EH (cell line): ENCODE measurements around the gene SP2.

Experiments
- DNase-seq: peaks from one replicate; pipeline ENCODE4 v3.0.0-alpha.2; 2015; ENCODE audit warnings: low read depth

SP2 gene

DNA sequence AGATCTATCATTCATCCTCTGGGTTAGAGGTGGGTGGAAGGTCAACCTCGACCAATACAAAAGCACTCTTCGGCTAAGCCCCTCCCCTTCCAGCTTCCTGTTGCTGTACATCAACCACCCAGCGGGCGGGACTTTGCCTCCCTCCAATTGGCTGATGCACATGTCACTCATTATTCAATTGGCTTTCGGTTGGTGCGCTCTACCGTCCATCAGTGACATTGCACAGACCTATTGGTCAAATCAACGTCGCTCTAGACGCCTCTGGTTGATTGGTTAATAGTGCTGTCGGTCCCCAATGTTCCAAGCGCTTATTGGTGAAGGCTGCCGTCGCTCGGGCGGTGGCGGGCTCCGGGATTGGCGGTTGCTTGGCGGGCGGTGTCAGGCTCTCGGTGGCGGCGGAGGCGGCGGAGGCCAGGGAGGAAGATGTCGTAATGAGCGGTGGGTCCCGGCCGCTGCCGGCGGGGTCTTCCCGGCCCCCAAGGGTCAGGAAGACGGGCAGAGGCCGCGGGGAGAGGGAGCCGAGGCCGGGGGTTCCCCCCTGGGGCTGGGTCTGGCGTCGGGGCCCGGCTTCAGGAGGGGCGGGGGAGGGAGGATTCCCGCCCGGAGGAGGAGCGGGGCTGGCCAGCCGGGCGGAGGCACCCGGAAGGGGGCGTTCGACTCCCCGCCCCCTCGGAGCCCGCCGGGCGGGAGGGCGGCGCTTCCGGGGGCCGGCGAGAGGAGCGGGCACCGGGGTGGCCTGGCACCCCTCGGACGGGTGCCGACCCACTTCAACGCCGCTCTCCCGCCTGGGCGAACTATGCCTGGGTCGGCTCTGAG is at the start of gene SP2:
Gene SP2 (plus strand): TSS at position 381 of the 816 bp plus-strand sequence. CDS start 51 bp downstream, at position 432.
- peak; percentile 100 for DNase-seq

DNA sequence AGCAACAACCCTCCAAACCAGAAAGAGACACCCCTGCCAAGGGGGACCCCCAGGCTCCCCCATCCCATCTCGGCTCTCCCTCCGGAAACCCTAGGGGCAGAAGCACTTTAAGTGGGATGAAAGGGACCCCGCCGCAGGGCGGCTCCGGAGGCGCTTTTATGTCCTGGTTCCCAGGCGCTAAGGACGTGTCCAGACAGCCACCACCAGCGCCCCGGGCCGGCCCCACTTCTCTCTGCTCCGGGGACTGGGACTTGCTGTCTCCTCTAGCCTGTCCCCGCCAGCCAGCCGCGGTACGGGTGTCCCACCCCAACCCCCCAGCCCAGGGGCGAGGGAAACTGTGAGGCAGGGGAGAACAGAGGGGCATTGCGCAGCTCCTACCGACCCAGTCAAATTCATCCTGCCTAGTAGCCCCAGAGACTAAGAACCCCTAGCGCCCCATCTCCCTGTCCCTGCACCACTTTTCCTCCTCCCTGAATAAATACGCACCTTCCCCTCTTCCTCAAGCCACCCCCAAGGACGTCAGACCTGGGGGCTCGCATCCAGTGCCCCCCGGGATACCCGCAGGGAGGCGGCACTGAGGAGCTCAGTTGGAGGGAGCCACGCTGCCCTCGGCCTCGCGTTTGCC is 49.2 kb upstream of the SP2 start:
- no peak for DNase-seq

DNA sequence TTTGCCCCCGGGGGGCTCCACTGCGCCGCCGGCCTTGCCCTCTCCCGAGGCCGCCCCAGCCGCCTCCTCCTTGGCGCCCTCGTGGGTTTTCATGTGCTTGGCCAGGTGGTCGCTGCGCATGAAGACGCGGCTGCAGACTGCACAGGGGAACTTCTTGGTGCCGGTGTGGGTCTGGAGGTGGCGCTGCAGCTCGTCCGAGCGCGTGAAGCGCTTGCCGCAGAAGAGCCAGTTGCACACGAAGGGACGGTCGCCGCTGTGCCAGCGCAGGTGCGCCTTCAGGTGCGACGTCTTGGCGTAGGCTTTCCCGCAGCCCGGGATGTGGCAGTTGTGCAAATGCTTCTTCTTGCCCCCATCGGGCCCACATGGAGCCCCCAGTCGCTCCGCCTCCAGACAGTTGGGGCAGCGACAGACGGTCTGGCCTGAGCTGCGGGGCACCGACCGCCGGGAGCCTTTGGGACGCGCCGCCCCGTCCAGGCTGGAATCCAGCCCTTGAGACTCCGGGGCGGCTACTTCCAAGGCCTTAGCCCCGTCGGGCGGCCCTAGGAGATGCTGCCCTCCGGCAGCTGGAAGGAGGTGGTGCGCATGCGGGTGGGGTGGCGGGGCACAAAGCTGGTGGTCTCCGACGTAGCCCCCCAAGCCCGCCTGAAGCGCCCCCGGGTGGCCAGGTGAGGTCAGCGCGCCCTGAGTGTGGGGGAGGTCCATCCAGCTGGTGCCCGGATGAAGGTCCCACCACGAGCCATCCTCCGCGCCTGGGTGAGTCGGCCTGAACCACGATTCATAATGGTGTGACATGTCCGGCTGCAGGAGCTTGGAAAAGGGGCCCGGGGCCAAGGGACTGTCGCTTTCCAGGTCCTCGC is 48.5 kb upstream of the SP2 start:
- no peak for DNase-seq

DNA sequence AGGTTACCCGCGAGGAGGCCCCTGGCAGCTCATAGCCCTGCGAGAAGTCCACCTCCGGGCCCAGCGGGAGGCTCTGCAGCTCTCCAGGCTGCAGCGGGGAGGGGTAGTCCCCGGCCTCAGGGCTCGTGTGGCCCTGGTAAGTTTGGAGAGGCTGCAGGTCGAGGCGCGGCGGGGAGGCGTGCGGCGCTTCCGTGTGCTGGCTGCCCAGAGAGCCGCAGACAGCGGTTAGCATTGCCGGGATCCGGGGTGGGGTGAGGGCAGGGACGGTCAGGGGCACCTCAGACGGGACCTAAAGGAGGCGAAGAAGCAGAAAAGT is 47.9 kb upstream of the SP2 start:
- no peak for DNase-seq

DNA sequence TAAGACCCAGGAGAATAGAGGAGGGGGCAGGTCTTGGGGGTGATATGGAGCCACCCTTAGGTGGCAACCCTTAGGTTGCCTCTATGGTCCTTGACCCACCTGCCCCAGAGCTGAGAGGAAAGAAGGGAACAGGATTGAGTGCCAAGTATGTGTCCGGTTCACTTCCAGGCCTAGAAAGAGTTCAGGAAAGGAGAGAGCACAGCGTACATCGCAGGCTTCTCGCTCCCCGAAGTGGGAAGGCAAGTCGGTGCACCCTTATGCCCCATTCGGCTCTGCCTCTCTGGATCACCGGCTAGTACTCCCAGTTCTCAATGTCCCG is 45.7 kb upstream of the SP2 start:
- DNase-seq, result no peak

DNA sequence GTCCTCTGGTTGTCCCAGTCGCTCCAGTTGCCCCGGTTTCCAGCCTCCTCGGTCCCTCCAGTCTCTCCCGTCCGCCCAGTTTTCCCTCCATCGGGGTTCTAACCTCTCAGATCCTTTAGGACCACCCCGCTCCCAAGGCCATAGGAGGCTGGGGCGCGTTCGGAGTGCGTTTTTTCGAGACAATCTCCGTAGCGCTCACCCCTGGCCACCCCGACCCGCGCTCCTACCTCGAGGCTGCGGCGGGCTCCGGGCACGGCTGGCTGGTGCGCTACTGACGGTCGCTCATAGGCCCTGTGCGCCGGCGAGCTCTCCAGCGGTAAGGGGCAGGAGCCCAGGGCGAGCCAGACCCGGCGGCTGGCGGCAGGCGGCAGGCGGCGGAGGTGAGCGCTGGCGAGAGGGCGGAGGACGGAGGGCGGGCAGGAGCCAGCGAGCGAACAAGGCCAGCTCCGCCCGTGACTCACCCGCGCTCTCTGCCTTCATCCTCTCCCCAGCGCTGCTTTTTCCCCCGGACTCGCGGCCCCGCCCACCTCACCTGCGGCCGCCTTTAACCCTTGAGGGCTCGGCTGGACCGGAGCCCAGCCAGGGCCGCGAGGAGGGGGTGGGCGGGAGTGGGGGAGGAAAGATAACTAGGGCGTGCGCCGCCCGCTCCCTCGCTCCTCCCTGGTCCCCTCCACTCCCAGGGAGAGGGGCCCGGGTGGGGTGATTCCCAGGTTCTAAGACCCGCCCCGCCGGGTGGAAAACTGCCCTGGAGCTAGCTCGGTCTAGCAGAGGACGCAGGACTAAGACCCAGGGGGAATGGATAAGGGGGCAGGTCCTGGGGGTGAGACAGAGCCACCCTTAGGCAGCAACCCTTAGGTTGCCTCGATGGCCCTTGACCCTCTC is 45.1 kb upstream of the SP2 start, which contains the start of gene SP6:
Gene SP6 (minus strand): TSS at position 472 of the 882 bp plus-strand sequence. CDS start 2,734 bp downstream, outside the sequence.
- peak; percentile 75 for DNase-seq

DNA sequence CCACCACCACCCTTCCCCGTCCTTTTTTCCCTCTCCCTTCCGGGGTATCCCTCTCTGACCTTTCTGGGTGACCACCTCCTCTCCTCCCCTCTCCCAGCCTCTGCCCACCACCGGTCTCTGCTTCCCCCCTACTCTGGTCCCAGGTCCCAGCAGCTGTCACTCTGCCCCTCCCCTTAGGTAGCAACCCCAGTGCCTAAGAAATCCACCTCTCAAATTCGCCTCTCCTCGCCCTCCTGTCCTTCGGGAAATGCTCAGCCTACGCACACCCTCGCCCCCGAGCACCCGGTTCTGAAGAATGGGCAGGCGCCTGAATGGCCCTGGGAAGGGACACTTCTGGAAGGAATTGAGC is 44.3 kb upstream of the SP2 start:
- no peak for DNase-seq

DNA sequence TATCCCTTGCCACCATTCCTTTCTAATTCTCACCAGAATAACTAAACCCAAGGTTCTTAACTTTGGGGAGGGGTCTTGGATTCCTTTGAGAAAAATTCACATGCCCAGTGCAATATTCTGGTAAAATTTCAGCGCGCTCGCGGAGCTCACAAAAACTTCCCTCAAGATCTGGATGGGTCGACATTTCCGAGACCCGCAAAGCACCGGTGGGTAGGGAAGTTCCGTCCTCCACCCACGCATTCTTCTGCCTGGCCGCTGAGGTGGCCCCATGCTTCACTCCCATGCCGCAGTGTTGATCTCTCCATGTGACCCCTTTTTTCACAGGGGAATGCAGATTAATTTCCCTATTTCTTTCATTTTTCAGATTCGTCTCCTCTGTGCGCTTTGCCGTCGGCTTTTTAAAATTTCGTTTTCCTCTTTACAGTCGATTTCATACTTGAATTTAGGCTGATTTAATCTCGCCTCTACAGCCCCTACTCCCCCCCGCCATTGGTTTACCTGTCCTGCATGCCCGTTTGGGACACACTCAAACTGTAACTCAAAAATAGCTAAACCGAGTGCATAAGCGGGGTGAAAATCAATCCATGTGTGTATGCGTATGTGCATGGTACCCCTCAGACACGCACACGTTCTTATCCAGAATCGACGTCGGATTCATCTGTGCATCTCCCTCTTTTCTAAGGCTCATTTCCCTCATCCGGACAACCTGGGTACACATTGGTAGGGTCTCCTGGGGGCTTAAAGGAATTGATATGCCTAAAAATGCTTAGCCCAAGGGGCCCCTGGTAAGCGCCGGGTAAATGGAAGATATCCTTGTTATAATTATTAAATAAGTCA is 43.7 kb upstream of the SP2 start:
- no peak for DNase-seq

DNA sequence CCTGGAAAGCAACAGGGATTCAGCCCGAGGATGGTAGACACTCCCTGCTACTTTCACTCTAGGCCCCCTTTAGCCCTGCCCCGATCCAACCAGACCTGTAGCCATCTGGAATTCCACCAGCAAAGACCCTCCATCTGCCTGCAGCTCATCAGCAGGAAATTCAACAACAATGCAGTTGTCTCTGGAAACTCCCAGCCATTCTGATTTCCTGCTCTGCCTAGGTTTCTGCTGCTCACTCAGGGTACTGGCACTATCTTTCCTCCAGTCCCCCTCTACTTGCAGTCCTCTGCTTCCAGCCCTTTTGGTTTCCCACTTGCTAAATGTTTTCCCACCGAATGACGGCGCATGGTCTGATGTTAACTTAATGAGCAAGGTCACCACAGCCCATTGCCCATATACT is 42.4 kb upstream of the SP2 start:
- no peak for DNase-seq

DNA sequence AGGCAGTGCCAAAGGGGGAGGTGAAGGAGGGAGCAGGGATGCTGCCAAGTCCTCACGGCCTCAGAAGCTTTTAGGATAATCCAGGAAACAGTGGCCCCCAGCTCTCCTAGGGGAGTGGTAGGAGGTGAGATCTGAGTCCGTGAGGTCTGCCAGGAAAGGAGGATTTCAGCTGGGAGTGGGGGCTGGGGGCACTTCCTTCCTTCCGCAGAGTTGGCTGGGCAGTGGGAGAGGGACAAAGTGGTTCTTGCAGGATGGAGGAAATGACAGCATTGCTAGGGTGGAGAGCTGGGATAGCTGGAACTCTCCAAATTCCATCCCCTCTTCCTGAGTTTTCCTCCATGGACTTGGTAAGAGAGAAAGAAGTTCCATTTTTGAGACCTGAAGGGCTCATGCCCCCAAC is 40.3 kb upstream of the SP2 start:
- peak; percentile 27 for DNase-seq

DNA sequence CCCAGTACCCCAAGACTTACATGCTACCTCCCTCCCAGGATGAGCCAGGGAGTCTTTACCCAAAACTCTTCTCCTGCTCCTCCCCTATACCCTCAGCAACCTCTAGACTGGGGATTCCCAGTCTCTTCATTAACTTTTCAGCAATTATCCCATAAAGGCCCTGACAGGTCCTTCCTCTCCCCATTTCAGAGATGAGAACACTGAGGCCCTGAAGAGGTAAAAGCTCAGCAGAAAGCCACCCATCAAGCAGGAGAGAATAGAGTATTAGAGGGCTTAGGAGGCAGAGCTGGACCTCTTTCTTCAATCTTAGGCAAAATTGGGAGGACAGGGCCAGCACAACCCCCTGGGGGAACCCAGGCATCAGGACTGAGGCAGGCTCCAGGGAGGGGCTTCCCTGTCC is 39.2 kb upstream of the SP2 start:
- DNase-seq, result no peak

DNA sequence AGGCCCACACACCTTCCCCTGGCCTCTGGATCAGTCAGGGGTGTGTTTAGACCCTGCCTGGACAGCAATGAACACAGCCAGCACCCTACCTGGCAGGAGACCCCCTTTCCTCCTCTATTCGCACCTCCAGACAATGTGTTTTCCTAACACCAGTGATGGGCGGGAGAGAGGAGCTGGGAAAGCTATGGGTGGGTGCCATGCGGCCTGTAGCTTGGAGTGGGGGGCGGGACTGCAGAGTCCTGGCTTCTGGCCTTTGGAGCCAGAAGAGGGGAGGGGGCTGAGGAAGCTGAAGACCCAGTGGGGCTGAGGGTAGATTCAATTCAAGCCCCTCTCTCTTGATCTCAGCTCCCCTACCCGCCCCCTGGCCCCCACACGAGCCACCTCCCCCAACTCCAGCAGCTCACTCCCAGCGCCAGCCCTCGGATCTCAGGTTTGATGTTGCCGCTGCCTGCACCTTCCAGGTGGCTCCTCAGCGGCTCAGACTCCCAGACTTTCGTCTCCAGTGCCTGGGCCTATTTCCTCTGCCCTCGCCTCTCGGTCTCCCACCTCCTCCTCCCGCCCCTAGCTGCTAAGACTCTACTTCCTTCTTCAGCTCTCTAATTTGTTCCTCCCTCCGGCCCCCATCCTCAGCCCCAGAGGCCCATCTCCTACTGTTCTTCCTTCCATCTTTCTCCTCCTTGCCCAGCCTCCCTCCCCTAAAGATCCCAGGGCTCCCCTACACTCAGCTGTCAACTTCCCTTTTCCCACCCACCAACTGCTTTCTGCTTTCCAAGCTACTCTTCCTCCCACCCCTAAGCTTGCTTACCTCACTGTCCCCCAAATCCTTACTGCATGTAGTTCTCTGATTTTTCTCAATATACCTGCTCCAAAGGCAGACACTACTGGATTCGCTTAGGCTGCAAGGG is 38.2 kb upstream of the SP2 start:
- DNase-seq, result no peak

DNA sequence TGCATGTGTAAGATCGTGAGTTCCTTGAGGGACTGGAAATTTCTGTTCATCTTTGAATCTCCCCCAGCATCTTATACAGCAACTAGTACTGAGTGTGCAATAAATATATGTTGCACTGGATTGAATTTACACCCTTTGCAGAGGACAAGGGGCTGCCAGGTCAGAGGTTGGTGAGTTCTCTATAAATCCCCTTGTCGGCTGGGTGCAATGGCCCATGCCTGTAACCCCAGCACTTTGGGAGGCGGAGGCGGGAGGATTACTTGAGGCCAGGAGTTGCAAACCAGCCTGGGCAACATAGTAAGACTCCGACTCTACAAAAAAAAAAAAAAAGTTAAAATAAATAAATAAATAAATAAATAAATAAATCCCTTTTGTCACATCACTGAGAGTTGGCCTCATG is 35.6 kb upstream of the SP2 start:
- no peak for DNase-seq

DNA sequence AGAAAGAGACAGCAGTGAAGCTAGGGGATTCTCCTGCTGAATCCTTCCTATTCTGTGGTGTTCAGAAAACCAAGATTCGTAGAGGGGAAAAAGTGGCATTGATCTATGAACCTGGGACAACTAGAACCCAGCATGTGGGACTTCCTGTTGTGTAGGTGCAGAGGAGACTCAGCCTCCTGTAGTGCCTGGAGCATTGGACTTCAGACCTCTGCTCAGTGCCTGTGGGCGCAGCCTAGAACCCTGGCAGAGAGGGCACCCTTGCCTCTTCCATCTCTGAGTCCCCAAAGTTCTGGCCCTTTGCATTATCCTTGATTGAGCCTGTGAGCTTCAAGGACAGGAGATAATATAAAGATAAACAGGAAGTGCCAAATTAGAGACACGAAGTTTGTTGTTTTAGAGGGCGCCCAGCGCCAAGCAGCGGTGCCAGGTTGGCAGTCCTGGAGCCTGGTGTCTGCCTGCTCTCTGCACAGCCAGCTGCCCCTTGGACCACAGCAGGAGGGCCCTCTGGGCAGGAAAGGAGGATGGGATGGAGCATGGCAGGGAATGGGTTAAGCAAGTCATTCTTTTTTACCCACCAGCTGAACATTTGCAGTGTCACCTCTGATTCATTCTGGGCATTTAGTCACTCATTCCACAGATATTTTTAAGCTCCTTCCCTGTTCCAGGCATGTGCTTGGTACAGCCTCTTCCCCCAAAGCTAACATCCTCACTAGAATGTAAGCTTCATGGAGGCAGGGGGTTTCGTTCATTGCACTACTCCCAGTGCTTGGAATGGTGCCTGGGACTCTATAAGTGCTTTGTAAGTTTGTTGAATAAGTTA is 33.2 kb upstream of the SP2 start:
- peak; percentile 91 for DNase-seq

DNA sequence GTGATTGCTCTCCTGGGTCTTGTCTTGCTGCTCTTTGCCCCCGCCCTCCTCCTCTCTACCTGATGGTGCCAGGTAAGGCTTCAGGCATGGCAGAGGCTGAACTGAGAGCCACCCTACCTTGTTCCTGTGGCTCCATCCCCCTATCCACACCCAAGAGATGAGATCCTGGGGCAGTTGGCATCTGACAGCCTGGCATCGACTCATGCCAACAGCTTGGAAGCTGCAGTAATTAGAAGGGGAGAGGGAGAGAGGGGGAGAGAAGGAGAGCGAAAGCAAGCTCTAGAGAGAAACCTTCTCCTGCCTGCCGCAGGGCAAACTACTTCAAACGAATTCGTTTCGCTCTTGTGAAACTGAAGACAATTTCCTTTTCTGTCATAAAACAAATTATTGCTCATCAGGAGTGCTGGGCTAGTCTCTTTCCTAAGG is 31.2 kb upstream of the SP2 start:
- DNase-seq, result peak; percentile 57

DNA sequence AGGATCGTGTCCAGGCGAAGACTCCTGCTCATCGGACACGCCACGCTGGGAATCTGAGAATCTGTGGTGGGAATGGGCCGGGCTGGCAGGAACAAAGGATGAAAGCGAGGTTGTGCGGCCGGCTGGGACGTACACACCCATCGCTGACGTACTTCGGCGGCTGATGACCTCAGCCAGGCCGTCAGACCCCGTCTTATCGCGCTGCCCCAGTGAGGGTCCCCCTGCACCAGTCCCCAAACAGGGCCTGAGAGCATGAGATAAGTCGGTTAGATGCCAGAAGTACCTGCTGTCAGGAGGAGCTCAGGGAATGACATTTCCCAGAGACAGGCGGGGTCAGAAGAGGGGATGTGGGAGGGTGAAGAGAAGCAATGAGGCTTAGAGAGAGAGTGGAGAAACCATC is 29.1 kb upstream of the SP2 start:
- no peak for DNase-seq

DNA sequence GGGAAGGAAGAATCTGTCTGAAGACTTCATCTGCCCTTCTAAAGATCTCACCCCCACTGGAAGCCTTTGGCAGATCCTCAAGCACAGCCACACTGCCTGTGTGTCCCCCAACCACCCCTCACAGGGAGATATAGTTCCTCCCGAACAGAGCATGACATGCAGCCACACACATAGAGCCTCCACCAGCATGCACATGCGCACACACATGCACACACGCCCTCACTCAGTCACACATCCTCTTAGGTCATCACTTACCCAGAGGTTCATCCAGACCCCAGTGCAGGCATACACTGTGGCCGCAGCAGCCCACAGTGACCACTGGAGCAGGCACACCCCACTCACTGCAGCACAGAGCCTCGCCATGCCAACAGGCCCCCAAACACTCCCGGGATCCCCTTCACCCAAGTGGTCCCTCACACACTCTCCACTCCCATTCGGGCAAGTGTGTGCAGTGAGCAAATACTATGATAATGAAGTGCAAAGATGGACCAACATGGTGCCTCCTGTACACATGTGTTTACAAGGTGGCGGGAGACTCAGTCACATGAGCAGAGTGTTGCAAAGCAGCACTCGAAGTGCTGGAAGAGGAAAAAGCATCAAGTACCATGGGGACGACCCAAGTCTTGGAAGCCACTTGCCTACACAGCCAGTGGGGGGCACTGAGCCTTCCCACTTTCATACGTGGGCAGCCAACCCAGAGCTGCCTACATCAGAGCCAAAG is 28.1 kb upstream of the SP2 start:
- no peak for DNase-seq

DNA sequence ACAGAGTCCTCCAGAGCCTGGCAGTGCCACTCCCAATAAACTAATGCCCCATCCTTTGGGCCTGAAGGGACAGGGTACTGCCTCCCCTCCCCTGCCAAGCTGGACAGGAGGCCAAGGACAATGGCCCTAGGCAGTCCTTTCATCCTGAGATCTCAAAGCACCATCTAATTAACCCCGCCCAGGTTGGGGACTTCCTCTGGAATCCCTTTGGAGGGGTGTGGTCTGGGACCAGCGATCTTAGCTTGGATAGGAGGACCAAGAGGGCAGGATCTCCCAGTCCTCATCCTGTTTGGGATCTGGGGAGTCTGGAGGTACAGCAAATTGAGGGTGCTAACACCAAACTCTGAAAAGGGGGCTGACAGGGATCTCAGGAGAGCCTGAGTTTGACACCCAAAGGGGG is 26.9 kb upstream of the SP2 start:
- no peak for DNase-seq

DNA sequence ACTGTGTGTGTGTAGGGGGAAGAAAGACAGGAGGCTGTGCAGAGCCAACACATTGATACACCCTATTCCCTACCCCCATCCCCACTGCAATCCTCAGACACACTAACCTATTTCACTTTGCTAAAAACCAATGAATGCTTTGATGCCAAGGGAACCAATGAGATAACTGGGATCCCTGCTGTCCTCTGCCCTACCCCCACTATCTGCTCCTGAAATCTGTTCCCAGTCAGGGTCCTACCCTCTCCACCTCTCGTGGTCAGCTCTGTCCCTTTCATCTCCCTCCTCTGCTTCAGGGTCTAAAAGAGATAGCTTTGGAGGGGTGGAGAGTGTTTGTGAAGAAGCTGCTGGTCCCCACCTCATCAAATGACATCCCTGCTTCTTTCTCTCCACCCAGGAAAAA is 26.0 kb upstream of the SP2 start:
- no peak for DNase-seq
